Activated effector memory CD4-positive, alpha-beta T cell treated with Interleukin-2 at 50 U/mL for 16 hours (primary cell): ENCODE results near the gene STXBP2.

Experiments used
- DNase-seq: peaks from one replicate; pipeline ENCODE4 v3.0.0-alpha.2; 2020

The STXBP2 gene

DNA sequence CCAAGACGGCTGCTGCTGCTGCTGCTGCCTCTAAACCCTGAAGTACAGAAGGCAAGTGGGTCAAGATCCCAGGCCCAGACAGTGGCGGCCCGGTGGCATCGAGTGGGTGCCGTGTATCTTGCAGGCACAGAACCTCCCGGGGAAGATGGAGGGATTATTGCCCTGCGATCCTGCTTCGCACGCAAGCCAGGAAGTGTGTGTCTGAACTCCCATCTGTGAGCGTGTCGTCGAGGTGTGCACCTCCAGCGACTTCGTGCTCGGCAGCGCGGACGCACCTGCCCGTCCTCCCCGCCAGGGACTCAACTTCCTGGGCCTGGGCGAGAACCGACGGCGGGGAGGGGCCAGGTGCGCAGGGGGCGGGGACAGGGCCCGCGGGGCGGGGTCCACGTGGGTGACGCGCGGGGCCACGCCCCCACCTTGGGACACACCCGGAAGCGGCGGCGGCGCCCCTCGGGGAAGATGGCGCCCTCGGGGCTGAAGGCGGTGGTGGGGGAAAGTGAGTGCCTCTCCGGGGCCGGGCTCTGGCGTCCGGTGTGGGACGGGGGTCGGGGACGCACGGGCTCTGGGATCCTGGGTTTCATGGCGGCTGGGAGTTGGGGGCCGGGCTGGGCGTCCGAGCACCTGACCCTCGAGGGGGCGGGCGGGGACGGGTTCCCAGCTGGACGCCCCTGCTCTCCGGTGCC, at the start of gene STXBP2:
Gene STXBP2 (plus strand): TSS at position 420 of the 683 bp plus-strand sequence. CDS start 40 bp downstream, at position 460.
- peak; percentile 93 for DNase-seq

DNA sequence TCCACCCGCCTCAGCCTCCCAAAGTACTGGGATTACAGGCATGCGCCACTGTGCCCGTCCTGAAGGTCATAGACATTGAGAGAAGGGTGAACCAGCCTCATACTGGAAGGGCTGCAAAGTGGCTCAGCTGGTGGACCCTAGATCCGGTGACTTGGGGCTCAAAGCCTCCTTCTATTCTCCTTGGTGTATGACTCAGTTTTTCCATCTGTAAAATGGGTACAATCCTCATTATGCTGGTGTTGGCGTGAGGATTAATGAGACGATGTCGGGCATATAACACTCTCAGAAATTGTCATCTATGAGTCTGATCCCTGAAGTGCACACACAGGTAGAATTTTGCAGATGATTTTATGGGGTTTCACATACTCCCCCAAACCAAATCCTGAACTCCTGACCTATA, 47.1 kb upstream of the STXBP2 start:
- no peak for DNase-seq

DNA sequence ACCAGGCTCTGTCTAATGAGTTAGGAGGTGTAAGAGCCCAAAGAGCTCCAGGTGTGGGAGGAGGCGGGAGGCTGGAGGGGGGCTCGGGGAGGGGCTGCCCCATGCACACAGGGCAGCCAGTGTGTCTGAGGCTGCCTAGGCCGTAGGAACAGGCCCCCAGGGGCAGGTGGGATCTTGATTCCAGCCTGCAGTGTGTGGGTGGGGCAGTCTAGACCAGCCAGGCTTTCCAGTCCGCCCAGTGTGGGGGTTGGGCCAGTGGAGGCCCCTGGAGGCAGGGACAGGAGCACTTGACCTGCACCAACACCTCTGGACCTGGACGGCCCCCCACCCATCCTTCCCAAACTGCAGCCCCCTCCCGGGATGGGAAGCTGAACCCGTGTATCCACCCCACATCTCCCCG, 46.7 kb upstream of the STXBP2 start:
- no peak for DNase-seq

DNA sequence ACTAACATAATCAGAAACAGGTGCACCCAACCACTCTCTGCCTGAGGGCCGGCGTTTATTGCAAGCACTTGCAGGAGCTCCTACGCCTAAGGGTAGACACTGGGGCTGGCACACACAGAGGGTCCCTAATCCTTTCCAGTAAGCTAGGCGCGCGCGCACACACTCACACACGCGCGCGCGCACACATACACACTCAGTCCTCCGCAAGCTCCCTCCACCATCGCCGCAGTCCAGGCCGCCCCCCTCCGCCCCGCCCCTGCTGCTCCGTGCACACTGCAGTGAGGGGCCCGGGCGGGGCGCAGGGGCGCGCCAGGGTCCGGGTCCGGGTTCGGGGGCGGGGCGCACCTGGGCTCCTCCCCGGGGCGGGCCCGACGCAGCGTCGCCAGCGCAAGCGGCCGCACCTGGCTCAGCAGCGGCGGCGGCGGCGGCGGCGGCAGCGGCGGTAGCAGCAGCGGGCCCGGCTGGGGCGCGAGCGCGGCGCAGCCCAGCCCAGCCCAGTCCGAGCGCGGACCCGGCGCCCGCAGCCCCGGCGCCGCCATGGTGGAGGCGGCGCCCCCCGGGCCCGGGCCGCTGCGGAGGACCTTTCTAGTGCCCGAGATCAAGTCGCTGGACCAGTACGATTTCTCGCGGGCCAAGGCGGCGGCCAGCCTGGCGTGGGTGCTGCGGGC, 41.3 kb upstream of the STXBP2 start, which contains the start of gene CAMSAP3:
Gene CAMSAP3 (plus strand): TSS at position 398 of the 668 bp plus-strand sequence. CDS start 140 bp downstream, at position 538.
- peak; percentile 4 for DNase-seq

DNA sequence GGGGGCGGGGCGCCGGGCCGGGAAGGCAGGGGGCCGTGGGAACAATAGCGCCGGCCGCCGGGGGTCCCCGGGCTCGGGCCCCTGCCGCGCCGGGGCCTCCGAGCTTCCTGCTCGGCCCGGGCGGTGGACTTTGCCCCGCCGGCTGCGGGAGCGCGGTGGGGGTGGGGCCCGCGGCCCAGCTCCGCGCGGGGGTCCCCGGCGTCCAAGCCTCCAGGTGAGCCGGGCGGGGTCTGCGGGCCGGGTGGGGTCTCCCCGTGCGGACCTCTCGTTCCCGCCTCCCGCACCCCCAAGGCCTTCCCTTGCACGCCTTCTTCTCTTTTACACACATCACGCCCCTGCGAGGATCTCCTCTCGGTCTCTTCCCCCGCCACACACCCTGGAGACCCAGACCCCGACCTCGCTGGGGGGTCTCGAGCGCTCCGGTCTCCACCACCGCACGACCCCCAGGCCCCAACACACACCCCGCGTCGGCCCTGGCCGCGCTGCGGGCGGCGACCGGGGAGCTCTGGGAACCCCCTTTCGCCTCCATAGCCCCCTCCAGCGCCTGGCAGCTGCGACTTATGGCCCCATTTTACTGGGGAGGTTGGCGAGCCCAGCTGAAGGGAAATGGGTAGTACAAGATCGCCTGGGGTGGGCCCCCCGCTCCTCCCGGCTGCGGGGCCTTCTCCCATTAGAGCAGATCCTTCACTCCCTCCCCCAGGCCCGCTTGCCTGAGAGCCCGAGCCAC, 40.5 kb upstream of the STXBP2 start:
- DNase-seq: no peak

DNA sequence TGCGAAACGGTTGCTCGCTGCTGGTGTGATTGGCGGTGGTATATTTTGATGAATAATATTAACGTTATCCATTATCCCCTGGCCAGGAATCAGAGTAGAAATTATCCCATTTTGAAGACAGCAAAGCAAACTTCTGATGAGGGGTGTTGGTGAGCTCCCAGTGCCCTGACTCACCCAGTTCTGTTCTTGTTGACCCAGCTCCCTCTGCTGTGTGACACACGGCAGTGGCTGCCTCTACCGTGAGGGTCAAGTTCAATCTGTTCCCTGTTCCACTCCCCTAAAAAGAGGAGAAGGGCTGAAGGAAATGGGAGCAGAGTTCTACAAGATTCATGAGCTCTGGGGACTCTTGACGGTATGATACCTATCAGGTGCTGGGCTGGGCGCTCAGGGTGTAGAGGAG, 39.2 kb upstream of the STXBP2 start:
- no peak for DNase-seq

DNA sequence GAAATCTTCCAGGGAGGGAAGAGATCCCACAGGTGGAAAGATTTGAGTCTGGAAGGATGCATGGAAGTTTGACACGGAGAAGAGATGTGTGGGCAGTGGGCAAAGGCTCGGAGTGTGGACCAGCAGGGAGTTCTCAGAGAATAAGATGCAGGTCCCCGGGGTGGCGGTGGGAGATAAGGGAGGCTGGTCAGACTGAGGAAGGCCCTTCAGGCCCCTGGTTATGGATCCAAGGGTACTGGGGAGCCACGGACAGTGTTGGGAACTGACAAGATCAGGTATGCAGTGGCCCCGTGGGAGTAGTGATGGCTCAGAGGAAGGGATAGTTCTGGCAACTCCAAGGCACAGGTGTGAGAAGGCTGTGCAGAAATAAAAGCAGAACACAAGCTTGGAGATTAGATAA, 38.7 kb upstream of the STXBP2 start:
- DNase-seq: no peak

DNA sequence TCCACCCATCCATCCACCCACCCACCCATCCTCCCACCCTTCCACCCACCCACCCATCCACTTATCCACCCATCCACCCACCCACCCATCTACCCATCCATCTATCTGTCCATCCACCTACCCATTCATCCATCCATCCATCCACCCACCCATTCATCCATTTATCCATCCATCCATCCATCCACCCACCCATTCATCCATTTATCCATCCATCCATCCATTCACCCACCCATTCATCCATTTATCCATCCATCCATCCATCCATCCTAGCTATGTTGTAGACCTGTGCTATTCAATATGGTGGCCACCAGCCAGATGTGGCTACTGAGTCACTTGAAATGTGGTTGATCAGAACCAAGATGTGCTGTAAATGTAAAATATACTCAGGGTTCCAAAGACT, 36.2 kb upstream of the STXBP2 start:
- no peak for DNase-seq

DNA sequence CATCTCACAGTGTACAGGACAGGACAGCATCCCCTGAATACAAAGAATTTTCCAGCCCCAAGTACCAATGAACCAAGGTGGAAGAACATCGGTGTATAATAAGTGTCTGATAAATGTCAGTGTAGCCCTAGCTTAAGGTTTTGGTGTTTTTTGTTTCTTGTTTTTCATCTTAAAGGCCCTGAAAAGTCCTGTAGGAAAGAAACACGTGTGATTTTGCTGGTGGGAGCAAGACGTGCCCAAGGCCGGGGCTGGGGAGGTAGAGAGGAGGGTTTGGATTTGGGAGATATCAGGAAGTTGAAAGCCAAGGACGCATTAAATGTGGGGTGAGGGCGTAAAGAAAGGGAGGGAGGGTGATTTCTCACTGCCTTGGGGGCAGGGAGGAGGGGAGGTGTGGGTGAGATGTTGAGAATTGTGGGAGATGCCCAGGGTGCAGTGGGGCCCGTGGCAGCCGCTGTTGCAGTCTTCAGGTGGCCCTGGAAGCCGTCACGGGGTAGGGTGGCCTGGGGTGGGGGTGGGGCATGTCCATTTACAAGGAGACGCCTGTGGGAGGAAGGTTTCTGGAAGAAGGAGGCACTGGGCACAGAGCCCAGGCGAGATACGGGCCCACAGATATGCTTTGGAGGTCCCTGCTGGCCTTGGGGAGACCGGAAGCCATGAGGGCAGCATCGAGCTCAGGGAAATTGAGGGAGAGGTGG, 34.5 kb upstream of the STXBP2 start:
- no peak for DNase-seq

DNA sequence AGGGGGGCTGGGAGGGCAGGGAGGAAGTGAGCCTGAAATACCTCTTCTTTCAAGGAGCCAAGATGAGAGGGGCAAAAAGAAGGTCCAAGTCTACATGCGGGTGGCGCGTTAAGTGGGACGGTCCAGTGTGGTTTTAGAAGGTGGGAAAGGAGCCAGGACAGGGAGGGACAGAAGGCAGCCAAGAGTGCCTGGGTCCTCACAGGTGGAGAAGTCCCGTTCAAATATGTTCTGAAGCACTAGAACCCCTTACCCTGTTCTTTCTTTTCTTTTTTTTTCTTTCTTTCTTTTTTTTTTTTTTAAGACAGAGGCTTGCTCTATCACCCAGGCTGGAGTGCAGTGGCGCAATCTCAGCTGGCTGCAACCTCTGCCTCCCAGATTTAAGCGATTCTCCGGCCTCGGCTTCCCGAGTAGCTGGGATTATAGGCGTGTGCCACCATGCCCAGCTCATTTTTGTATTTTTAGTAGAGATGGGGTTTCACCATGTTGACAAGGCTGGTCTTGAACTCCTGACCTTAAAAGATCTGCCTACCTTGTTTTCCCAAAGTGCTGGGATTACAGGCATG, 33.9 kb upstream of the STXBP2 start:
- DNase-seq: no peak

DNA sequence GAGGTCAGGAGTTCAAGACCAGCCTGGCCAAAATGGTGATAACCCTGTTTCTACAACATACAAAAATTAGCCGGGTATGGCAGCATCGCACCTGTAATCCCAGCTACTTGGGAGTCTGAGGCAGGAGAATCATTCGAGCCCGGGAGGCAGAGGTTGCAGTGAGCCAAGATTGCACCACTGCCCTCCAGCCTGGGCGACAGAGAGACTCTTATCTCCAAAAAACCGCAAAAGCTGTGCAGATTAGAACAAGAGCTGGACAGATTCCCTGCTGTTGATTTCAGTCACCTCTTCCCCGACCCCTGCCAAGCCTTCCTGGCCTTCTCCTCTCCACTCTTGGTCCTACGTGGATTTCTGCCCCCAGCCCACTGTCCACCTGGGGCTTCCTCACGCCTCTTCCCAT, 33.0 kb upstream of the STXBP2 start:
- DNase-seq: no peak

DNA sequence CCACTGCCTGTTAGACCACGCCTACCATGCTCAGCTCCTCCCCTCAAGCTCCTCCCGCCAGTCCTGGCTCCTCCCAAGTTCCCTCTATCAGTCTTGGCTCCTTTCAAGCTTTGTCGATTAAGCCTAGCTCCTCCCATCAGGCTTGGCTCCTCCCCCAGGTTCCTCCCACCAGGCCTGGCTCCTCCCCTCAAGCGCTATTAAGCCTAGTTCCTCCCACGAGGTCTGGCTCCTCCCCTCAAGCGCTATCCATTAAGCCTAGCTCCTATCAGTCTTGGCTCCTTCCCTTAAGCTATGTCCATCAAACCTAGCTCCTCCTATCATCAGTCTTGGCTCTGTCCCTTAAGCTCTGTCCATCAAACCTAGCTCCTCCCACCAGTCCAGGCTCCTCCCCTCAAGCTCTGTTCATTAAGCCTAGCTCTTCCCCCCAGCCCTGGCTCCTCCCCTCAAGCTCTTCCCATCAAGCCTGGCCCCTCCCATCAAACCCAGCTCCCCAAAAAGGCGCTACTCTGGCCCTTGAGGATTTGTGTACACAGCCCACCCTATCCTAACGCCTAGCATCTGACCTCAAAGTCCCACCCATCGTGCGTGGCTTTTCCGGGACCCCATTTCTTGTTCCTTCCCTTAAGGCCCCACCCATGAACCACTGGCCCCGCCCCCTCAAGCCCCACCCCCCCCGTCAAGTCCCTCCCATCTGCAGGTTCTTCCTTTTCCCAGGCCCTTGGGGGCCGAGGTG, 31.3 kb upstream of the STXBP2 start:
- no peak for DNase-seq

DNA sequence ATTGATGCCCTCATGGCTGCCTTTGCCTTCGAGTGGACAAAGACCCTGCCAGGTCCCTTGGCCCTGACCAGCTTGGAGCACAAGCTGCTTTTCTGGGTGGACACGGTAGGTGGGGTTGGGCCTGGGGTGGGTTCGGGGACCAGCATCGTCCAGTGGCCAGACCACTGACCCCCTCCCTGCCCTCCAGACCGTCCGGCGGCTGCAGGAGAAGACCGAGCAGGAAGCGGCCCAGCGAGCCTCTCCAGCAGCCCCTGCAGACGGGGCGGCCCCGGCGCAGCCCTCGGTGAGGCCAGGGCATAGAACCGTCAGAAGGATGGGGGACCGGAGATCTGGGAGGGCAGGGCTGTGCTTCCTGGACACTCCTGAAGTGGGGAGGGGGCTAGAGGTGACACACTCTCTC, 30.6 kb upstream of the STXBP2 start:
- DNase-seq: no peak

DNA sequence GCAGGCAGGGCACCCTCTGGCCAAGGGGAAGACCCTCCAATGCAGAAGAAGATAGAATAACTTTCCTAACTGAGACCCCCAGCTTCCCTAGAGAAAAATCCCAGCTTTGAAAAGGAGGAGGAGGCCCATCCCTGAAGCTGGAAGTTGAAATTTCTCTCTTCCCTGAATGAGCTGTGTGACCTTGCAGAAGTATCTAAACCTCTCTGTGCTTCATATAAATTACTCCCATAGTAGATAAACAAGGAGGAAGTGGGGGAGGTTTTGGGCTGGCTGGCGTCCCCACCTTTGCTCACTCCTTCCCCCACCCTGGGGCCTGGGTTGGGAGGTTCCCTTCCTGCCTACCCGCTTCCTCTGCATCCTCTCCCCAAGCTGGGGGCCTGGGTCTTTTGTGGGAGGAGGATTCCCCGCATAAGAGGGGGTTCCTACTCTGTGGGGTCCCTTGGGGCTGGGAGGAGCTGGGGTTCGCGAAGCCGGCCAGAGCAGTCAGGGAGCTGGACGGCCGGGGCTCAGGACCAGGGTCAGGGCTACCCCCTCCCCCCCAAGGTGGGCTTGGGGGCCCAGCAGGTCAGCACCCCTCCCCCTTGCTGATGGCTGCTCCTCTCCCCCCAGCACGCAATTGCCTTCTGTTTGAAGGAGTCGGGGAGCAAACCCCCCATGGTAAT, 29.6 kb upstream of the STXBP2 start:
- DNase-seq: no peak

DNA sequence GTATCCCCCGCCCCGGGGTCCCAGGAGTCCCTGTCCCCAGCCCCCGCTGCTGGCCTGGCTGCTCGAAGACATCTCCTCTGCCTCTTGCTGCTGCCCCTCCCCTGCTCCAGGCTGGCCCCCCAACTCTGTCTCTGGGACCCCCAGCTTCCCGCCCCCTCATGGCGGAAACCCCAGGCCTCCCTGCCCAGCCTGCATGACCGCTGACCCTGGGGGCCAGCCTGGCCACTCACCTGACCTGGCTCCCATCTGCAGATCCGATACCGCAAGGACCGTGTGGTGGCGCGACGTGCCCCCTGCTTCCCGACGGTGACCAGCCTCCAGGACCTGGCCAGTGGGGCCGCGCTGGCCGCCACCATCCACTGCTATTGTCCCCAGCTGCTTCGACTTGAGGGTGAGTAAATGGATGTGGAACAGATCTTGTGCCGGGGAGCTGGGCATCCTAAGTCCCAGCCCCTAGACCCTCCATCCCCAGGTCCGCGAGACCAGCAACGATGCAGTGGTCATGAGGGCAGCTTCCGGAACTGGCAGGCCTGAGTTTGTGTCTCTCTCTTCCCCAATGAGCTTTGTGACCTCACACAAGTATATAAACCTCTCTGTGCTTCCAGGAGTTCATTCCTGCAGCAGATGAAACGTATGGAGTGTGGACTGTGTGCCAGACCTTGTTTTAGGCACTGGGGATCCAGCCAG, 28.9 kb upstream of the STXBP2 start:
- DNase-seq: no peak

DNA sequence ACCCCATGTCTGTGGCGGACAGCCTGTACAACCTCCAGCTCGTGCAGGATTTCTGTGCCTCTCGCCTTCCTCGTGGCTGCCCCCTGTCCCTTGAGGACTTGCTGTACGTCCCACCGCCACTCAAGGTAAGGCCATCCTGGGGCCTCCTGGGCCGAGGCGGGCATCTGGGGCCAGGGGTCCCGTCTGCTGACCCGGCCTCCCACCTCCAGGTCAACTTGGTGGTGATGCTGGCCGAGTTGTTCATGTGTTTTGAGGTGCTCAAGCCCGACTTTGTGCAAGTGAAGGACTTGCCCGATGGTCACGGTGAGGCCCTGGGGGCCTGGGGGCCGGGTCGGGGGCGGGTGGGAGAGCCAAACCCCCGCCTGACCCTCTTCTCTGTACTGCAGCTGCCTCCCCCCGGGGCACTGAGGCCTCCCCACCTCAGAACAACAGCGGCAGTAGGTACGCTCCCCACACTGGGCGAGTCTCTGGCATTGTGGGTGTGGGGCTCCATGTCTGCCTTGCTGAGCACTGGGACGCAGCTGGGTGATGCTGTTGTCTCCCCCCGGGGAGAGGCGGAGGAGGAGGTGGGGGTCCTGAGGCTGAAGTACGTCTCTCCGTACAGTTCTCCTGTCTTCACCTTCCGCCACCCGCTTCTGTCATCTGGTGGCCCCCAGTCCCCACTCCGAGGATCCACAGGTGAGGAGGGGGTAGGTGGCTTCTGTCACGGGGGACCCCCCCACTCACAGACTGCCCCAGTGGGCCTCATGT, 26.2 kb upstream of the STXBP2 start:
- DNase-seq: no peak

DNA sequence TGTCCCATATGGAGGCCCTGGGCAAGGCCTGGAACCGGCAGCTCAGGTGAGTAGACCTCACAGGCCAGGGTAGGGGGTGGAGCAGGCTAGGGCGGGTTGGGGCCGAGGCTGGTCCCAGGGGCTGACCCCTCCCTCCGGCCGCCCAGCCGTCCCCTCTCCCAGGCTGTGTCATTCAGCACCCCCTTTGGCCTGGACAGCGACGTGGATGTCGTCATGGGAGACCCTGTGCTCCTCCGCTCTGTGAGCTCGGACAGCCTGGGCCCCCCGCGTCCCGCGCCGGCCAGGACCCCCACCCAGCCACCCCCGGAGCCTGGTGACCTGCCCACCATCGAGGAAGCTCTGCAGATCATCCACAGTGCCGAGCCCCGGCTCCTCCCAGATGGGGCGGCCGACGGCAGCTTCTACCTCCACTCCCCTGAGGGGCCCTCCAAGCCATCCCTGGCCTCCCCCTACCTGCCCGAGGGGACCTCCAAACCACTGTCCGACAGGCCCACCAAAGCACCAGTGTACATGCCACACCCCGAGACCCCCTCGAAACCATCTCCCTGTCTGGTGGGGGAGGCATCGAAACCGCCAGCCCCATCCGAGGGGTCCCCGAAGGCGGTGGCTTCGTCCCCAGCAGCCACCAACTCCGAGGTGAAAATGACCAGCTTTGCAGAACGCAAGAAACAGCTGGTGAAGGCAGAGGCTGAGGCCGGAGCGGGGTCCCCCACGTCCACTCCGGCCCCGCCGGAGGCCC, 25.2 kb upstream of the STXBP2 start:
- DNase-seq: no peak

DNA sequence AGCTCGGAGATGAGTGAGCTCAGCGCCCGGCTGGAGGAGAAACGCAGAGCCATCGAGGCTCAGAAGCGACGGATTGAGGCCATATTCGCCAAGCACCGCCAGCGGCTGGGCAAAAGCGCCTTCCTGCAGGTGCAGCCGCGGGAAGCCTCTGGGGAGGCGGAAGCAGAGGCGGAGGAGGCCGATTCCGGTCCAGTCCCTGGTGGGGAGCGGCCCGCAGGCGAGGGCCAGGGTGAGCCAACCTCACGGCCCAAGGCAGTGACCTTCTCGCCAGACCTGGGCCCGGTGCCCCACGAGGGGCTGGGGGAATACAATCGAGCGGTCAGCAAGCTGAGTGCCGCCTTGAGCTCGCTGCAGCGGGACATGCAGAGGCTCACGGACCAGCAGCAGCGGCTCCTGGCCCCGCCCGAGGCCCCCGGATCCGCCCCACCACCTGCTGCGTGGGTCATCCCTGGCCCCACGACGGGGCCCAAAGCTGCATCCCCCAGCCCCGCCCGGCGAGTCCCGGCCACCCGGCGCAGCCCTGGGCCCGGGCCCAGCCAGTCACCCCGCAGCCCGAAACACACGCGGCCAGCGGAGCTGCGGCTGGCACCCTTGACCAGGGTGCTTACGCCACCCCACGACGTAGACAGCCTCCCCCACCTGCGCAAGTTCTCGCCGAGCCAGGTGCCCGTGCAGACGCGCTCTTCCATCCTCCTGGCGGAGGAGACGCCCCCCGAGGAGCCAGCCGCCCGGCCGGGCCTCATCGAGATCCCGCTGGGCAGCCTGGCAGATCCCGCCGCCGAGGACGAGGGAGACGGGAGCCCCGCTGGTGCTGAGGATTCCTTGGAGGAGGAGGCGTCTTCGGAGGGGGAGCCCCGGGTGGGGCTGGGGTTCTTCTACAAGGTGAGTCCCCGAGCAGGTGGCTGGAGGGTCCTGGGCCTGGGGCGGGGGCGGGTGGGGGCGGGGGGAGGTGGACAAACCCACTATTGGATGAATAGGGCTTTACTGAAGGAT, 24.3 kb upstream of the STXBP2 start:
- no peak for DNase-seq
